Liver (tissue), 9 donors: ENCODE data around the gene ADCY2. TPM values are rescaled to one million over a fixed set of nuclear protein-coding genes. Genes with fewer than 3 reads are reported as not detected.

Experiments
- DNase-seq: peaks from one replicate; pipeline ENCODE4 v3.0.0-alpha.2; 2017; ENCODE audit warnings: low spot score
- H3K27ac ChIP-seq, 2 donors: one replicate each; pipeline ENCODE4 v1.7.0; 2013; ENCODE audit warnings: inconsistent platforms in 2 of 2, low read length in 2 of 2, control low read depth in 1 of 2, low read depth in 1 of 2, mild to moderate bottlenecking in 1 of 2
- H3K27me3 ChIP-seq, 4 donors: one replicate each; pipeline versions ENCODE4 v1.6.1 to v1.7.0; 2013; ENCODE audit warnings: low read length in 3 of 4, inconsistent platforms in 1 of 4, mild to moderate bottlenecking in 1 of 4, moderate library complexity in 1 of 4; ENCODE audit not compliant: control insufficient read depth in 4 of 4, insufficient read depth in 4 of 4
- H3K36me3 ChIP-seq, 4 donors: one replicate each; pipeline versions ENCODE4 v1.6.1 to v1.7.0; 2013; ENCODE audit warnings: low read length in 3 of 4, mild to moderate bottlenecking in 3 of 4, low read depth in 1 of 4, moderate library complexity in 1 of 4; ENCODE audit not compliant: control insufficient read depth in 4 of 4, insufficient read depth in 3 of 4
- H3K4me1 ChIP-seq, 4 donors: one replicate each; pipeline versions ENCODE4 v1.6.1 to v1.7.0; 2013; ENCODE audit warnings: low read length in 3 of 4, mild to moderate bottlenecking in 3 of 4, moderate library complexity in 1 of 4; ENCODE audit not compliant: control insufficient read depth in 4 of 4, insufficient read depth in 4 of 4
- H3K4me3 ChIP-seq, 3 donors: one replicate each; pipeline versions ENCODE4 v1.6.1 to v1.7.0; 2013; ENCODE audit warnings: low read length in 3 of 3, control low read depth in 1 of 3, low read depth in 1 of 3, mild to moderate bottlenecking in 1 of 3
- H3K9ac ChIP-seq, 2 donors: one replicate each; pipeline ENCODE4 v1.7.0; 2013; ENCODE audit warnings: low read length in 2 of 2, mild to moderate bottlenecking in 2 of 2, moderate library complexity in 2 of 2, control low read depth in 1 of 2, low read depth in 1 of 2
- H3K9me3 ChIP-seq, 4 donors: one replicate each; pipeline versions ENCODE4 v1.6.1 to v1.7.0; 2013; ENCODE audit warnings: low read length in 3 of 4; ENCODE audit not compliant: control insufficient read depth in 4 of 4
- ATF3 ChIP-seq: IDR thresholded peaks from 2 replicates; pipeline ENCODE4 v1.6.1; 2016; ENCODE audit warnings: antibody characterized with exemption
- CTCF ChIP-seq: fragments of 150-350 bp; IDR thresholded peaks from 2 replicates; pipeline ENCODE4 v1.5.1; 2017; ENCODE audit warnings: improper control_type of control experiment, low read depth, low read length; ENCODE audit not compliant: missing input control
- EGR1 ChIP-seq, 2 donors: IDR thresholded peaks; 2 replicates each; pipeline ENCODE4 v1.6.1; 2016 to 2018; ENCODE audit warnings: antibody characterized with exemption in 2 of 2, low read depth in 2 of 2
- FOXA1 ChIP-seq: IDR thresholded peaks from 2 replicates; pipeline ENCODE4 v1.6.1; 2016; ENCODE audit warnings: antibody characterized with exemption
- FOXA2 ChIP-seq: IDR thresholded peaks from 2 replicates; pipeline ENCODE4 v1.6.1; 2016; ENCODE audit warnings: antibody characterized with exemption
- GABPA ChIP-seq, 2 donors: IDR thresholded peaks in 1 of 2; conservative IDR thresholded peaks in 1 of 2; 2 replicates each; pipeline ENCODE4 v1.6.1; 2016; ENCODE audit warnings: antibody characterized with exemption in 2 of 2, mild to moderate bottlenecking in 1 of 2, moderate library complexity in 1 of 2
- HNF4A ChIP-seq, 2 donors: conservative IDR thresholded peaks; 2 replicates each; pipeline ENCODE4 v1.6.1; 2016; ENCODE audit warnings: antibody characterized with exemption in 2 of 2, mild to moderate bottlenecking in 2 of 2
- HNF4G ChIP-seq: IDR thresholded peaks from 2 replicates; pipeline ENCODE4 v1.6.1; 2016; ENCODE audit warnings: antibody characterized with exemption
- JUND ChIP-seq, 2 donors: IDR thresholded peaks; 2 replicates each; pipeline ENCODE4 v1.6.1; 2016; ENCODE audit warnings: antibody characterized with exemption in 2 of 2
- MAX ChIP-seq: IDR thresholded peaks from 2 replicates; pipeline ENCODE4 v1.6.1; 2016; ENCODE audit warnings: antibody characterized with exemption
- NR2F2 ChIP-seq: IDR thresholded peaks from 2 replicates; pipeline ENCODE4 v1.6.1; 2016; ENCODE audit warnings: antibody characterized with exemption
- RAD21 ChIP-seq, 2 donors: IDR thresholded peaks; 2 replicates each; pipeline ENCODE4 v1.6.1; 2016; ENCODE audit warnings: antibody characterized with exemption in 2 of 2, mild to moderate bottlenecking in 2 of 2
- REST ChIP-seq: IDR thresholded peaks from 2 replicates; pipeline ENCODE4 v1.6.1; 2016; ENCODE audit warnings: antibody characterized with exemption, mild to moderate bottlenecking
- RXRA ChIP-seq, 2 donors: IDR thresholded peaks; 2 replicates each; pipeline ENCODE4 v1.6.1; 2017 to 2018; ENCODE audit warnings: antibody characterized with exemption in 2 of 2, mild to moderate bottlenecking in 1 of 2
- SP1 ChIP-seq: IDR thresholded peaks from 2 replicates; pipeline ENCODE4 v1.6.1; 2018; ENCODE audit warnings: antibody characterized with exemption, mild to moderate bottlenecking
- TAF1 ChIP-seq: conservative IDR thresholded peaks from 2 replicates; pipeline ENCODE4 v1.6.1; 2016; ENCODE audit warnings: antibody characterized with exemption, mild to moderate bottlenecking
- YY1 ChIP-seq: IDR thresholded peaks from 2 replicates; pipeline ENCODE4 v1.6.1; 2016; ENCODE audit warnings: antibody characterized with exemption, mild to moderate bottlenecking
- ZBTB33 ChIP-seq: IDR thresholded peaks from 2 replicates; pipeline ENCODE4 v1.6.1; 2016; ENCODE audit warnings: antibody characterized with exemption
- WGBS: extraction: QIAGEN DNeasy Blood & Tissue Kit; methylation state at CpG from one replicate; pipeline ENCODE4 v1.1.7; 2013; 5-methylcytosine and 5-hydroxymethylcytosine counted together
- polyA plus RNA-seq, 2 donors: library from polyadenylated mRNA; stranded (reverse) in 1 of 2; unstranded in 1 of 2; fragments of 200-250 nt in 1 of 2; fragments of >200 nt in 1 of 2; fragmentation: Nextera tagmentation in 1 of 2; extraction: Ambion mirVana in 1 of 2; gene quantifications; one replicate each; pipeline versions ENCODE4 v1.2.1 to v1.2.3, GENCODE V29; 2013 to 2015
- total RNA-seq, 2 donors: library from RNA; depleted of rRNA; stranded (reverse); fragments of >200 nt; gene quantifications; one replicate each; pipeline ENCODE4 v1.2.3, GENCODE V29; 2014
- donor health status: healthy.
- donor health status: healthy.
- donor health status: healthy.
- donor health status: healthy.
- donor health status: healthy.

ADCY2 gene
- total and polyA plus RNA-seq, 4 donors, result not detected

GRCh38 chr5:7434914-7435313, 39.0 kb downstream of the ADCY2 start:
- Histone ChIP-seq H3K27me3 (no peaks in the 10 kb centered on the region), H3K27ac (no peak overlapping the region), H3K9ac (no peak overlapping the region), H3K4me3 (no peak overlapping the region), H3K9me3 (peaks cover 0 to 3% (median 0%) of the 10 kb centered on the region in 4 donors), H3K4me1 (no peaks in the 10 kb centered on the region), H3K36me3 (no peaks in the 10 kb centered on the region)
- TF ChIP-seq HNF4G, result no peak
- no peak for TF ChIP-seq YY1
- TF ChIP-seq RXRA (IDR thresholded peaks at IDR 0.05), result no peak
- TF ChIP-seq ATF3, result no peak
- no peak for TF ChIP-seq EGR1 (IDR thresholded peaks at IDR 0.05; ENCODE audit: low read depth in 2 of 2)
- no peak for TF ChIP-seq TAF1
- DNase-seq, result no peak
- WGBS, result 84% methylated on average over 6 of the region's 6 CpGs

- Histone ChIP-seq H3K9ac (no peak overlapping the region), H3K36me3 (no peaks in the 10 kb centered on the region), H3K27ac (no peak overlapping the region), H3K4me1 (no peaks in the 10 kb centered on the region), H3K4me3 (no peak overlapping the region), H3K27me3 (no peaks in the 10 kb centered on the region), H3K9me3 (peaks cover 0 to 3% (median 0%) of the 10 kb centered on the region in 4 donors)
- WGBS, result 45% methylated on average over 3 of the region's 3 CpGs
- TF ChIP-seq HNF4A (conservative IDR thresholded peaks at IDR 0.05) (no peak), HNF4G (no peak), JUND (IDR thresholded peaks at IDR 0.05) (no peak), REST (no peak), FOXA2 (no peak), TAF1 (no peak), SP1 (no peak), GABPA (IDR thresholded peaks at IDR 0.05 in 1 of 2, conservative IDR thresholded peaks at IDR 0.05 in 1 of 2) (no peak), RXRA (IDR thresholded peaks at IDR 0.05) (no peak), CTCF (no peak), YY1 (no peak), RAD21 (IDR thresholded peaks at IDR 0.05) (no peak)
- no peak for DNase-seq
Measured at GRCh38 chr5:7435503-7435902, 39.6 kb downstream of the ADCY2 start.

- WGBS, result 81% methylated on average over 8 of the region's 8 CpGs
- Histone ChIP-seq H3K27ac (no peak overlapping the region), H3K4me1 (no peaks in the 10 kb centered on the region), H3K27me3 (no peaks in the 10 kb centered on the region), H3K36me3 (no peaks in the 10 kb centered on the region), H3K4me3 (no peak overlapping the region), H3K9ac (no peak overlapping the region), H3K9me3 (peaks cover 0 to 3% (median 0%) of the 10 kb centered on the region in 4 donors)
- no peak for DNase-seq
- TF ChIP-seq TAF1 (no peak), EGR1 (IDR thresholded peaks at IDR 0.05; ENCODE audit: low read depth in 2 of 2) (no peak), HNF4G (no peak), ATF3 (no peak), NR2F2 (no peak), RAD21 (IDR thresholded peaks at IDR 0.05) (no peak), FOXA1 (no peak), YY1 (no peak), ZBTB33 (no peak), FOXA2 (no peak), GABPA (IDR thresholded peaks at IDR 0.05 in 1 of 2, conservative IDR thresholded peaks at IDR 0.05 in 1 of 2) (no peak), HNF4A (conservative IDR thresholded peaks at IDR 0.05) (no peak), JUND (IDR thresholded peaks at IDR 0.05) (no peak), RXRA (IDR thresholded peaks at IDR 0.05) (no peak), MAX (no peak)
Measured at GRCh38 chr5:7436521-7436920, 40.6 kb downstream of the ADCY2 start.
